PC-3 (cell line): ENCODE measurements around the gene GAD1. TPM values are rescaled to one million over a fixed set of nuclear protein-coding genes. Genes with fewer than 3 reads are reported as not detected.

Source experiments
- ATAC-seq: fragments of 200-7000 bp; cut with Tn5 transposase; 2 replicates; pipeline ENCODE4 v1.9.1; 2020; ENCODE audit warnings: mild to moderate bottlenecking, moderate library complexity
- BruUV-seq: library from RNA; stranded (reverse); fragments of 400-500 nt; replicated peaks from 2 replicates; lab custom pipeline; 2021; lab: Mats Ljungman, UMichigan
- CTCF ChIA-PET: fragments of 300-600 bp; sonication (Branson Sonifier 250); formaldehyde crosslinking; loops from one replicate; lab custom pipeline; 2022; ENCODE audit warnings: antibody characterized with exemption; lab: Charles Lee
- POLR2A ChIA-PET: fragments of 300-600 bp; sonication (Branson Sonifier 250); formaldehyde crosslinking; loops from one replicate; lab custom pipeline; 2022; ENCODE audit warnings: antibody characterized with exemption; ENCODE audit not compliant: unreplicated experiment; lab: Charles Lee
- DNase-seq: peaks from one replicate; pipeline ENCODE4 v3.0.0-alpha.2; 2015
- H2AFZ ChIP-seq: fragments of 300-600 bp; sonication (generic); 2 replicates; pipeline ENCODE4 v1.6.0; 2016; ENCODE audit warnings: antibody characterized with exemption, low read length
- H3F3A ChIP-seq: fragments of 300-600 bp; sonication (generic); one replicate; pipeline ENCODE4 v1.6.0; 2017; ENCODE audit warnings: antibody characterized with exemption, low read length, control low read depth, mild to moderate bottlenecking; ENCODE audit not compliant: unreplicated experiment
- H3K27ac ChIP-seq: fragments of 300-600 bp; sonication (generic); 2 replicates; pipeline ENCODE4 v1.5.1; 2016; ENCODE audit warnings: mild to moderate bottlenecking, low read length
- H3K27me3 ChIP-seq: fragments of 300-600 bp; sonication (generic); 2 replicates; pipeline ENCODE4 v1.6.1; 2016; ENCODE audit warnings: low read length, mixed read lengths
- H3K36me3 ChIP-seq: fragments of 300-600 bp; sonication (generic); 2 replicates; pipeline ENCODE4 v1.6.1; 2016; ENCODE audit warnings: low read depth, mixed run types, low read length, mixed read lengths
- H3K4me1 ChIP-seq: fragments of 300-600 bp; sonication (generic); 2 replicates; pipeline ENCODE4 v1.5.1; 2016; ENCODE audit warnings: low read length; ENCODE audit not compliant: insufficient read depth
- H3K4me2 ChIP-seq: fragments of 300-600 bp; sonication (generic); 2 replicates; pipeline ENCODE4 v1.6.0; 2016; ENCODE audit warnings: low read length
- H3K4me3 ChIP-seq: fragments of 300-600 bp; sonication (generic); 2 replicates; pipeline ENCODE4 v1.5.1; 2016; ENCODE audit warnings: mild to moderate bottlenecking, low read length, mixed read lengths
- H3K79me2 ChIP-seq: fragments of 300-600 bp; sonication (generic); 2 replicates; pipeline ENCODE4 v1.6.1; 2017; ENCODE audit warnings: low read length, mixed read lengths
- H3K9ac ChIP-seq: fragments of 300-600 bp; sonication (generic); 2 replicates; pipeline ENCODE4 v1.6.0; 2016; ENCODE audit warnings: mild to moderate bottlenecking, low read length
- H3K9me2 ChIP-seq: fragments of 300-600 bp; sonication (generic); replicated peaks from 2 replicates; pipeline ENCODE4 v1.6.1; 2016; ENCODE audit warnings: mixed run types, low read length, mixed read lengths
- H3K9me3 ChIP-seq: fragments of 300-600 bp; sonication (generic); 2 replicates; pipeline ENCODE4 v1.6.1; 2016; ENCODE audit warnings: low read length, mixed read lengths
- H4K20me1 ChIP-seq: fragments of 300-600 bp; sonication (generic); 2 replicates; pipeline ENCODE4 v1.6.1; 2016; ENCODE audit warnings: low read length, mixed read lengths
- EZH2 ChIP-seq: fragments of 300-600 bp; sonication (generic); IDR thresholded peaks from one replicate; pipeline ENCODE4 v1.6.1; 2017; ENCODE audit warnings: antibody characterized with exemption, mild to moderate bottlenecking, low read length; ENCODE audit not compliant: unreplicated experiment
- EZH2phosphoT487 ChIP-seq: fragments of 300-600 bp; sonication (generic); IDR thresholded peaks from 2 replicates; pipeline ENCODE4 v1.6.1; 2018; ENCODE audit warnings: mild to moderate bottlenecking, antibody characterized with exemption, low read length, borderline replicate concordance
- intact Hi-C: fragments of 100-400 bp; cut with micrococcal nuclease; formaldehyde crosslinking; loops from 2 replicates; pipeline ENCODE4 v1.9.0; 2023
- total RNA-seq: library from RNA; depleted of rRNA; stranded (reverse); fragments of >200 nt; gene quantifications from 2 replicates; pipeline ENCODE4 v1.2.3, GENCODE V29; 2014
- TF ChIP-seq, protein P1 (sequence below): fragments of 300-600 bp; sonication (generic); conservative IDR thresholded peaks from 2 replicates; pipeline ENCODE4 v1.5.1; 2017; ENCODE audit warnings: antibody characterized with exemption, low read depth, mild to moderate bottlenecking, low read length

The GAD1 gene
- total RNA-seq, 1 experiment from 2014 or later = 10.6 TPM

- Histone ChIP-seq H3K79me2 (no peaks in the 10 kb centered on the region), H3K9me3 (no peaks in the 10 kb centered on the region), H3K27ac (no peak overlapping the region), H3F3A (no peaks in the 10 kb centered on the region), H3K4me2 (peak overlapping the region; percentile 45), H2AFZ (peak overlapping the region; percentile 9; the same call in 1 of the 2 replicates), H3K27me3 (no peaks in the 10 kb centered on the region), H3K36me3 (no peaks in the 10 kb centered on the region), H3K9me2 (no peaks in the 10 kb centered on the region), H3K4me3 (peak overlapping the region; percentile 32; the same call in 1 of the 2 replicates), H3K4me1 (peaks cover 13% of the 10 kb centered on the region; the same call in 1 of the 2 replicates), H4K20me1 (no peaks in the 10 kb centered on the region), H3K9ac (no peak overlapping the region)
- intact Hi-C loops = loop anchor here (2.0 to 5.0 kb wide), 3 partner anchors 317 to 577 kb away; no protein-coding TSS in a partner anchor
- ATAC-seq (no peak), DNase-seq (peak; percentile 63)
- no TSS peak for BruUV-seq
- TF ChIP-seq, protein P1, sequence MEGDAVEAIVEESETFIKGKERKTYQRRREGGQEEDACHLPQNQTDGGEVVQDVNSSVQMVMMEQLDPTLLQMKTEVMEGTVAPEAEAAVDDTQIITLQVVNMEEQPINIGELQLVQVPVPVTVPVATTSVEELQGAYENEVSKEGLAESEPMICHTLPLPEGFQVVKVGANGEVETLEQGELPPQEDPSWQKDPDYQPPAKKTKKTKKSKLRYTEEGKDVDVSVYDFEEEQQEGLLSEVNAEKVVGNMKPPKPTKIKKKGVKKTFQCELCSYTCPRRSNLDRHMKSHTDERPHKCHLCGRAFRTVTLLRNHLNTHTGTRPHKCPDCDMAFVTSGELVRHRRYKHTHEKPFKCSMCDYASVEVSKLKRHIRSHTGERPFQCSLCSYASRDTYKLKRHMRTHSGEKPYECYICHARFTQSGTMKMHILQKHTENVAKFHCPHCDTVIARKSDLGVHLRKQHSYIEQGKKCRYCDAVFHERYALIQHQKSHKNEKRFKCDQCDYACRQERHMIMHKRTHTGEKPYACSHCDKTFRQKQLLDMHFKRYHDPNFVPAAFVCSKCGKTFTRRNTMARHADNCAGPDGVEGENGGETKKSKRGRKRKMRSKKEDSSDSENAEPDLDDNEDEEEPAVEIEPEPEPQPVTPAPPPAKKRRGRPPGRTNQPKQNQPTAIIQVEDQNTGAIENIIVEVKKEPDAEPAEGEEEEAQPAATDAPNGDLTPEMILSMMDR = no peak
- TF ChIP-seq EZH2phosphoT487 (no peak), EZH2 (no peak)
- CTCF ChIA-PET = interaction anchor here (0.6 to 0.7 kb wide), 2 partner anchors 74 to 818 kb away, joined by 3 to 4 read pairs; no protein-coding TSS in a partner anchor
- POLR2A ChIA-PET = no interaction called here
Measured at GRCh38 chr2:170813611-170814532, 2.8 kb upstream of the GAD1 start.

DNA sequence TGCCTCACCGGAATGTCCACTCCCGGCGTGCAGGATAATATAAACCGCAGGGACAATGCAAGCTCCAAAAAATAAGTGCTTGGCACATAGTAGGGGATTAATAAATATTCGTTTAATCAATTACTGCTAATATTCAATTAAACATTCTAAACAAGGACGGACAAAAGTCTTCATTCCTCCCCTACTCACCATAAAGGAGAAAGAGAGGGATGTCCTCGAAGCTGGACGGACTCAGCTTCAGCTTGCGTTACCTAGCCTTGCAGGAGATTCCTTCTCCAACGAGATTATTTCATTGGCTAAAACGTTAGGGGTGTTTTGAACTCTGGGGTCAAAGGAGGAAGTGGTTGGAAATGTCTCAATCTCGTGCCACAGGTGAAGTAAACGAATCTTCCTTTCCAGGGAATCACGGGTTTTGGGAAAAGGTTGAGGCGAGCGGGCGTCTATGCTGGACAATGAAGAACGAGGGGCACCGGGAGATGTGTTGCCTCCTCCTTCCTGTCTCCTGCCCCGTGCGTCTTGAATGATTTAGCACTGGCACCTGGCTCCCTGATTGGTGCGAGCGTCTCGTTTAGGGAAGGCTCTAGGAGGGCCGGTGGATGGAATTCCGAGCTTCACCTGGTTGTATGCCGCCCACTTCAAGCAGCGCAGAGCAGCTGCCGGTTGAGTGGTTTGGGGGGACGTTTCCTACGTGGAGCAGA lies 2.0 kb upstream of the GAD1 start:
- TF ChIP-seq EZH2phosphoT487 = no peak
- no peak for TF ChIP-seq EZH2
- TF ChIP-seq, protein P1 = no peak
- Histone ChIP-seq H3F3A (no peaks in the 10 kb centered on the region), H3K9me2 (no peaks in the 10 kb centered on the region), H3K27me3 (no peaks in the 10 kb centered on the region), H3K4me3 (no peak overlapping the region), H3K79me2 (no peaks in the 10 kb centered on the region), H3K4me2 (no peak overlapping the region), H3K36me3 (no peaks in the 10 kb centered on the region), H3K4me1 (peaks cover 13% of the 10 kb centered on the region; the same call in 1 of the 2 replicates), H2AFZ (no peak overlapping the region), H3K9me3 (no peaks in the 10 kb centered on the region), H4K20me1 (no peaks in the 10 kb centered on the region), H3K9ac (no peak overlapping the region), H3K27ac (no peak overlapping the region)
- intact Hi-C loops = loop anchor here (5.0 kb wide), 2 partner anchors 317 to 352 kb away; no protein-coding TSS in a partner anchor
- CTCF ChIA-PET = no interaction called here
- DNase-seq = no peak
- POLR2A ChIA-PET = no interaction called here
- ATAC-seq = no peak
- no TSS peak for BruUV-seq
